HepG2 (cell line): ENCODE measurements around the gene POLR3E. TPM values are rescaled to one million over a fixed set of nuclear protein-coding genes. Genes with fewer than 3 reads are reported as not detected.

Experiments
- BCLAF1 ChIP-seq: fragments of 450-650 bp; IDR thresholded peaks from 2 replicates; pipeline ENCODE4 v1.6.1; 2017; ENCODE audit warnings: mild to moderate bottlenecking
- MIER2 ChIP-seq: IDR thresholded peaks from 2 replicates; pipeline ENCODE4 v1.6.1; 2016; ENCODE audit warnings: missing biosample characterization, missing genetic modification reagents
- NR2F1 ChIP-seq, 2 experiments: fragments of 450-650 bp in 1 of 2; formaldehyde crosslinking in 1 of 2; IDR thresholded peaks; 2 replicates each; pipeline versions ENCODE4 v1.5.0 to v1.6.1; 2016 to 2020; ENCODE audit warnings: mild to moderate bottlenecking in 1 of 2, missing compliant biosample characterization in 1 of 2, missing genetic modification reagents in 1 of 2, moderate library complexity in 1 of 2
- POGZ ChIP-seq: sonication (generic); formaldehyde crosslinking; IDR thresholded peaks from 2 replicates; pipeline ENCODE4 v1.4.0; 2020; ENCODE audit warnings: mild to moderate bottlenecking, missing genetic modification reagents
- STAT5B ChIP-seq: sonication (generic); formaldehyde crosslinking; IDR thresholded peaks from 2 replicates; pipeline ENCODE4 v1.4.0; 2020; ENCODE audit warnings: missing genetic modification reagents
- TEAD3 ChIP-seq: optimal IDR thresholded peaks from 2 replicates; pipeline ENCODE3; 2016; ENCODE audit warnings: borderline replicate concordance
- THYN1 ChIP-seq: sonication (generic); formaldehyde crosslinking; IDR thresholded peaks from 2 replicates; pipeline ENCODE4 v1.8.1; 2023; ENCODE audit warnings: low read depth, mild to moderate bottlenecking, moderate library complexity, missing genetic modification reagents, borderline replicate concordance
- ZBTB33 ChIP-seq: sonication (generic); formaldehyde crosslinking; IDR thresholded peaks from 2 replicates; pipeline ENCODE4 v1.4.0; 2020; ENCODE audit warnings: missing genetic modification reagents
- ZHX1 ChIP-seq: sonication (generic); formaldehyde crosslinking; IDR thresholded peaks from 2 replicates; pipeline ENCODE4 v1.8.1; 2022; ENCODE audit warnings: low read depth, mild to moderate bottlenecking, missing genetic modification reagents
- ZNF17 ChIP-seq: sonication (generic); formaldehyde crosslinking; IDR thresholded peaks from 2 replicates; pipeline ENCODE4 v1.5.0; 2020; ENCODE audit warnings: mild to moderate bottlenecking, missing genetic modification reagents
- ZNF362 ChIP-seq: sonication (generic); formaldehyde crosslinking; IDR thresholded peaks from 2 replicates; pipeline ENCODE4 v1.4.0; 2020; ENCODE audit warnings: missing genetic modification reagents, mild to moderate bottlenecking, borderline replicate concordance
- ZNF552 ChIP-seq: sonication (generic); formaldehyde crosslinking; IDR thresholded peaks from 2 replicates; pipeline ENCODE4 v1.9.0; 2022; ENCODE audit warnings: missing genetic modification reagents, mild to moderate bottlenecking, borderline replicate concordance
- ZNF614 ChIP-seq: IDR thresholded peaks from 2 replicates; pipeline ENCODE4 v1.6.1; 2018; ENCODE audit warnings: missing biosample characterization, missing genetic modification reagents, inconsistent platforms, borderline replicate concordance
- ZNF709 ChIP-seq: sonication (generic); formaldehyde crosslinking; IDR thresholded peaks from 2 replicates; pipeline ENCODE4 v1.5.0; 2020; ENCODE audit warnings: mild to moderate bottlenecking, missing genetic modification reagents
- polyA plus RNA-seq, 8 experiments: library from polyadenylated mRNA; depleted of rRNA in 3 of 8; stranded (reverse) in 7 of 8; unstranded in 1 of 8; fragments of >200 nt; fragmentation: Illumina TruSeq in 4 of 8; extraction: Trizol in 4 of 8; gene quantifications; 2 replicates each; pipeline versions ENCODE4 v1.2.1 to v1.2.3, GENCODE V29; 2011 to 2016; ENCODE audit warnings: low read depth in 4 of 8, missing spikeins in 1 of 8, mixed read lengths in 1 of 8; ENCODE audit not compliant: insufficient read depth in 1 of 8
- total RNA-seq, 5 experiments: library from RNA; depleted of rRNA; stranded (reverse); fragments of >200 nt; fragmentation: Illumina TruSeq; extraction: Trizol; gene quantifications; 2 replicates each; pipeline ENCODE4 v1.2.3, GENCODE V29; 2016; ENCODE audit warnings: low read depth in 1 of 5

Gene POLR3E
- total and polyA plus RNA-seq, 2 of the 13 experiments (the other 11 are each of a cell fraction or from before 2014, with no cell fraction given): 135 to 262 TPM

GRCh38 chr16:22353933-22354541 is 56.8 kb downstream of the POLR3E start (continued):
- TF ChIP-seq ZBTB33 (CRISPR knock-in tag) (no peak), TEAD3 (CRISPR knock-in tag) (peak; percentile 78), MIER2 (0 out of 2 replicates have a peak, but pooled peaks have one; percentile 36), BCLAF1 (no peak), THYN1 (CRISPR knock-in tag) (no peak), ZHX1 (CRISPR knock-in tag) (no peak), STAT5B (no peak), NR2F1 (CRISPR knock-in tag; IDR thresholded peaks at IDR 0.05) (no peak), POGZ (CRISPR knock-in tag) (peak; percentile 57), ZNF709 (no peak), ZNF614 (peak; percentile 27; the same call in 1 of the 2 replicates), ZNF17 (CRISPR knock-in tag) (no peak), ZNF362 (no peak), ZNF552 (CRISPR knock-in tag) (no peak; the same call in 1 of the 2 replicates)
